Fibroblast of lung (primary cell): Measurements from ENCODE around the gene ZNF214.

ENCODE experiments used
- EZH2 ChIP-seq: IDR thresholded peaks from 2 replicates; pipeline ENCODE4 v1.5.1; 2012; ENCODE audit warnings: low read length, control low read depth, mild to moderate bottlenecking; ENCODE audit errors: missing control alignments
- TF ChIP-seq, protein P1 (sequence below), 2 donors: IDR thresholded peaks in 1 of 2; conservative IDR thresholded peaks in 1 of 2; 1 replicate in 1 of 2; 2 replicates in 1 of 2; pipeline ENCODE4 v1.5.1; 2011 to 2012; ENCODE audit warnings: low read length in 2 of 2, control low read depth in 1 of 2, inconsistent platforms in 1 of 2, low read depth in 1 of 2, mild to moderate bottlenecking in 1 of 2

DNA sequence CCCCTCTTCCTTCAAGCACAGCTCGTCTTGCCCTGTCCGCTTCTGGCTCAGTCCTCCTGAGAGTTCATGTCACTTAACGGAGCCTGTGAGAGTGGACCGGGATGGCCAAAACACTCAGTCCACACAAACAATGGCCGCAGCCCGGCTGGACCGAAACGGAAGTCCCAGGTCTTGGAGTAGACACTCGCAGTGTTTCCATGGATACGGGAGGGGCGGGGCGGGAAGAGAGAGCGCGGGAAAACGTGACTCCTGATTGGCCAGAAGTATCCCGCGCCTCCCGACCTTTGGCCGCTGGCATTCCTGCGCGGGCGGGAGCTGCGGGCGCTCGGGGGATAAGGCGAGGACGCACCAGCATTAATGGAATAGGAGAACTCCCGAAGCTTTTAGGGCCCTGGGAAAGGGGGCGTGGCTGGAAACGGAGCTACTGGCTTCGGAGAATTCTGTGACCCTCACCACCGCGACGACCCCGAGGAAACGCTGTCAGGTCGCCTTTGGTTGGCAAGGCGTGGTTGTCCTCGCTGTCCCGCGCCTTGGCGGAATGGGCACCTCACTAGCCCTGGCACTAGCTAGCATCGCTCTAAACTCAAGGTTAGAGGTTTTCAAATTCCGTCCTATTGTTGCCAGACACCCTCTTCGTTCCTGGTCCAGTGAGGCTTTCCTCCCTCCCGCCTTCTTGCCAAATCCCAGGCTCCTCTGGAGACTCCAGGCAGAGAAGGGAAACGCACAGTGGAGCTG, at the start of gene ZNF214, which contains the start of gene NLRP14:
- TF ChIP-seq, protein P1, sequence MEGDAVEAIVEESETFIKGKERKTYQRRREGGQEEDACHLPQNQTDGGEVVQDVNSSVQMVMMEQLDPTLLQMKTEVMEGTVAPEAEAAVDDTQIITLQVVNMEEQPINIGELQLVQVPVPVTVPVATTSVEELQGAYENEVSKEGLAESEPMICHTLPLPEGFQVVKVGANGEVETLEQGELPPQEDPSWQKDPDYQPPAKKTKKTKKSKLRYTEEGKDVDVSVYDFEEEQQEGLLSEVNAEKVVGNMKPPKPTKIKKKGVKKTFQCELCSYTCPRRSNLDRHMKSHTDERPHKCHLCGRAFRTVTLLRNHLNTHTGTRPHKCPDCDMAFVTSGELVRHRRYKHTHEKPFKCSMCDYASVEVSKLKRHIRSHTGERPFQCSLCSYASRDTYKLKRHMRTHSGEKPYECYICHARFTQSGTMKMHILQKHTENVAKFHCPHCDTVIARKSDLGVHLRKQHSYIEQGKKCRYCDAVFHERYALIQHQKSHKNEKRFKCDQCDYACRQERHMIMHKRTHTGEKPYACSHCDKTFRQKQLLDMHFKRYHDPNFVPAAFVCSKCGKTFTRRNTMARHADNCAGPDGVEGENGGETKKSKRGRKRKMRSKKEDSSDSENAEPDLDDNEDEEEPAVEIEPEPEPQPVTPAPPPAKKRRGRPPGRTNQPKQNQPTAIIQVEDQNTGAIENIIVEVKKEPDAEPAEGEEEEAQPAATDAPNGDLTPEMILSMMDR (conservative IDR thresholded peaks at IDR 0.05 in 1 of 2, IDR thresholded peaks at IDR 0.05 in 1 of 2; ENCODE audit: low read depth in 1 of 2, low read length in 2 of 2): no peak
- no peak for TF ChIP-seq EZH2
